ENCODE results near the gene PPP1R9A.

- TF ChIP-seq, protein P1, sequence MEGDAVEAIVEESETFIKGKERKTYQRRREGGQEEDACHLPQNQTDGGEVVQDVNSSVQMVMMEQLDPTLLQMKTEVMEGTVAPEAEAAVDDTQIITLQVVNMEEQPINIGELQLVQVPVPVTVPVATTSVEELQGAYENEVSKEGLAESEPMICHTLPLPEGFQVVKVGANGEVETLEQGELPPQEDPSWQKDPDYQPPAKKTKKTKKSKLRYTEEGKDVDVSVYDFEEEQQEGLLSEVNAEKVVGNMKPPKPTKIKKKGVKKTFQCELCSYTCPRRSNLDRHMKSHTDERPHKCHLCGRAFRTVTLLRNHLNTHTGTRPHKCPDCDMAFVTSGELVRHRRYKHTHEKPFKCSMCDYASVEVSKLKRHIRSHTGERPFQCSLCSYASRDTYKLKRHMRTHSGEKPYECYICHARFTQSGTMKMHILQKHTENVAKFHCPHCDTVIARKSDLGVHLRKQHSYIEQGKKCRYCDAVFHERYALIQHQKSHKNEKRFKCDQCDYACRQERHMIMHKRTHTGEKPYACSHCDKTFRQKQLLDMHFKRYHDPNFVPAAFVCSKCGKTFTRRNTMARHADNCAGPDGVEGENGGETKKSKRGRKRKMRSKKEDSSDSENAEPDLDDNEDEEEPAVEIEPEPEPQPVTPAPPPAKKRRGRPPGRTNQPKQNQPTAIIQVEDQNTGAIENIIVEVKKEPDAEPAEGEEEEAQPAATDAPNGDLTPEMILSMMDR (conservative IDR thresholded peaks at IDR 0.05) = no peak
- TF ChIP-seq ZFX (IDR thresholded peaks at IDR 0.05) = no peak
These were observed 127.9 kb downstream of the PPP1R9A start for GRCh38 chr7:95035295-95035694.
